Measurements from ENCODE around the gene ABHD17B. TPM values are rescaled to one million over a fixed set of nuclear protein-coding genes. Genes with fewer than 3 reads are reported as not detected.
"Not testable (repeated sequence)": the region's sequence is repeated elsewhere in the genome, so short reads cannot be mapped to it uniquely, and the experiment has no call there.

ABHD17B gene
- 10 to 100 TPM; 28.7 to 34.4 (median 30.3) TPM for total RNA-seq
- total RNA-seq (2013), result 36.8 TPM

- ATAC-seq (peak; percentile 90 to 98 (median 91)), DNase-seq (peak; percentile 94 to 98)
- H3K9me3 Mint-ChIP-seq, result no peaks in the 10 kb centered on the region
- H3K27ac Mint-ChIP-seq, result peak within 1 kb of the TSS; percentile 97
- peaks cover 61 to 70% of the 10 kb centered on the region in 2 donors for H3K4me1 Mint-ChIP-seq
- Histone ChIP-seq H3K4me1 (ENCODE audit: control insufficient read depth, insufficient read depth, low read length) (peaks cover 12% of the 10 kb centered on the region), H3K27me3 (ENCODE audit: control insufficient read depth, insufficient read depth, low read length) (no peaks in the 10 kb centered on the region), H3K36me3 (ENCODE audit: control insufficient read depth, insufficient read depth, low read length) (no peaks in the 10 kb centered on the region), H3K27ac (ENCODE audit: low read length) (peak within 1 kb of the TSS; percentile 80), H3K4me3 (ENCODE audit: low read length) (peak within 1 kb of the TSS; percentile 62), H3K9me3 (ENCODE audit: control insufficient read depth, insufficient read depth, low read length) (no peaks in the 10 kb centered on the region)
- WGBS (ENCODE audit: insufficient coverage), result under 1% methylated on average over 45 of the region's 45 CpGs
- no peaks in the 10 kb centered on the region for H3K36me3 Mint-ChIP-seq
- H3K27me3 Mint-ChIP-seq (ENCODE audit: low read depth in 2 of 2), result no peaks in the 10 kb centered on the region
- intact Hi-C loops (cut with micrococcal nuclease), result loop anchor here (2.0 to 5.0 kb wide), 4 partner anchors 14 to 451 kb away; no protein-coding TSS in a partner anchor
- TF ChIP-seq, protein P1, sequence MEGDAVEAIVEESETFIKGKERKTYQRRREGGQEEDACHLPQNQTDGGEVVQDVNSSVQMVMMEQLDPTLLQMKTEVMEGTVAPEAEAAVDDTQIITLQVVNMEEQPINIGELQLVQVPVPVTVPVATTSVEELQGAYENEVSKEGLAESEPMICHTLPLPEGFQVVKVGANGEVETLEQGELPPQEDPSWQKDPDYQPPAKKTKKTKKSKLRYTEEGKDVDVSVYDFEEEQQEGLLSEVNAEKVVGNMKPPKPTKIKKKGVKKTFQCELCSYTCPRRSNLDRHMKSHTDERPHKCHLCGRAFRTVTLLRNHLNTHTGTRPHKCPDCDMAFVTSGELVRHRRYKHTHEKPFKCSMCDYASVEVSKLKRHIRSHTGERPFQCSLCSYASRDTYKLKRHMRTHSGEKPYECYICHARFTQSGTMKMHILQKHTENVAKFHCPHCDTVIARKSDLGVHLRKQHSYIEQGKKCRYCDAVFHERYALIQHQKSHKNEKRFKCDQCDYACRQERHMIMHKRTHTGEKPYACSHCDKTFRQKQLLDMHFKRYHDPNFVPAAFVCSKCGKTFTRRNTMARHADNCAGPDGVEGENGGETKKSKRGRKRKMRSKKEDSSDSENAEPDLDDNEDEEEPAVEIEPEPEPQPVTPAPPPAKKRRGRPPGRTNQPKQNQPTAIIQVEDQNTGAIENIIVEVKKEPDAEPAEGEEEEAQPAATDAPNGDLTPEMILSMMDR (IDR thresholded peaks at IDR 0.05), result no peak
- peak within 1 kb of the TSS; percentile 100 for H3K4me3 Mint-ChIP-seq
These were observed at the start of gene ABHD17B, which contains the start of gene C9orf85 for GRCh38 chr9:71911061-71911907. Gene ABHD17B, minus strand, starts transcription at chr9:71911193. Its CDS starts 36,113 bp downstream, at chr9:71875080. Gene C9orf85, plus strand, starts transcription at chr9:71911639. Its CDS starts 96 bp downstream, at chr9:71911735.

- no peak overlapping the region for H3K27ac Mint-ChIP-seq
These were observed 44.4 kb upstream of the ABHD17B start for GRCh38 chr9:71955300-71955915.

GRCh38 chr9:71954652-71955051 is 43.7 kb upstream of the ABHD17B start:
- H3K9me3 ChIP-seq (ENCODE audit: control insufficient read depth, insufficient read depth, low read length); H3K9me3 Mint-ChIP-seq; H3K4me3 ChIP-seq (ENCODE audit: low read length); H3K4me3 Mint-ChIP-seq; ATAC-seq; H3K27ac ChIP-seq (ENCODE audit: low read length); H3K27me3 Mint-ChIP-seq (ENCODE audit: low read depth in 2 of 2); DNase-seq; H3K27ac Mint-ChIP-seq; H3K36me3 ChIP-seq (ENCODE audit: control insufficient read depth, insufficient read depth, low read length); intact Hi-C loops (cut with micrococcal nuclease); H3K4me1 ChIP-seq (ENCODE audit: control insufficient read depth, insufficient read depth, low read length); H3K36me3 Mint-ChIP-seq; H3K27me3 ChIP-seq (ENCODE audit: control insufficient read depth, insufficient read depth, low read length): not testable (repeated sequence)
- H3K4me1 Mint-ChIP-seq, result peaks cover 12 to 16% of the 10 kb centered on the region in 2 donors
- WGBS (ENCODE audit: insufficient coverage), result 92% methylated on average over 1 of the region's 2 CpGs

More at GRCh38 chr9:71955300-71955915, 44.4 kb upstream of the ABHD17B start:
- DNase-seq (no peak), ATAC-seq (no peak)
- Histone ChIP-seq H3K27ac (ENCODE audit: low read length) (no peak overlapping the region), H3K9me3 (ENCODE audit: control insufficient read depth, insufficient read depth, low read length) (no peaks in the 10 kb centered on the region), H3K4me1 (ENCODE audit: control insufficient read depth, insufficient read depth, low read length) (no peaks in the 10 kb centered on the region), H3K36me3 (ENCODE audit: control insufficient read depth, insufficient read depth, low read length) (no peaks in the 10 kb centered on the region), H3K4me3 (ENCODE audit: low read length) (no peak overlapping the region), H3K27me3 (ENCODE audit: control insufficient read depth, insufficient read depth, low read length) (no peaks in the 10 kb centered on the region)
- TF ChIP-seq, protein P1 (IDR thresholded peaks at IDR 0.05), result no peak
- Mint-ChIP-seq H3K4me3 (no peak overlapping the region), H3K9me3 (no peaks in the 10 kb centered on the region), H3K4me1 (peaks cover 12 to 21% of the 10 kb centered on the region in 2 donors), H3K36me3 (no peaks in the 10 kb centered on the region), H3K27me3 (ENCODE audit: low read depth in 2 of 2) (no peaks in the 10 kb centered on the region)
- 86% methylated on average over 1 of the region's 1 CpG for WGBS (ENCODE audit: insufficient coverage)
- intact Hi-C loops (cut with micrococcal nuclease), result no loop called here

GRCh38 chr9:71944754-71945375 is 33.9 kb upstream of the ABHD17B start:
- intact Hi-C loops (cut with micrococcal nuclease), result no loop called here
- Mint-ChIP-seq H3K4me3 (no peak overlapping the region), H3K36me3 (no peaks in the 10 kb centered on the region), H3K27ac (peak overlapping the region in 1 of 2 donors; percentile 39), H3K4me1 (peaks cover 27 to 40% of the 10 kb centered on the region in 2 donors), H3K27me3 (ENCODE audit: low read depth in 2 of 2) (no peaks in the 10 kb centered on the region), H3K9me3 (no peaks in the 10 kb centered on the region)
- ATAC-seq (no peak), DNase-seq (no peak)
- Histone ChIP-seq H3K9me3 (ENCODE audit: control insufficient read depth, insufficient read depth, low read length) (no peaks in the 10 kb centered on the region), H3K4me3 (ENCODE audit: low read length) (no peak overlapping the region), H3K27ac (ENCODE audit: low read length) (no peak overlapping the region), H3K36me3 (ENCODE audit: control insufficient read depth, insufficient read depth, low read length) (no peaks in the 10 kb centered on the region), H3K27me3 (ENCODE audit: control insufficient read depth, insufficient read depth, low read length) (no peaks in the 10 kb centered on the region), H3K4me1 (ENCODE audit: control insufficient read depth, insufficient read depth, low read length) (no peaks in the 10 kb centered on the region)
- TF ChIP-seq, protein P1 (IDR thresholded peaks at IDR 0.05), result no peak
- 91% methylated on average over 2 of the region's 2 CpGs for WGBS (ENCODE audit: insufficient coverage)
